Measurements from ENCODE around the gene ATP5MC2. TPM values are rescaled to one million over a fixed set of nuclear protein-coding genes. Genes with fewer than 3 reads are reported as not detected.

Gene ATP5MC2
- total RNA-seq, 4 donors from 2014 or later = 194 to 295 (median 245) TPM

DNA sequence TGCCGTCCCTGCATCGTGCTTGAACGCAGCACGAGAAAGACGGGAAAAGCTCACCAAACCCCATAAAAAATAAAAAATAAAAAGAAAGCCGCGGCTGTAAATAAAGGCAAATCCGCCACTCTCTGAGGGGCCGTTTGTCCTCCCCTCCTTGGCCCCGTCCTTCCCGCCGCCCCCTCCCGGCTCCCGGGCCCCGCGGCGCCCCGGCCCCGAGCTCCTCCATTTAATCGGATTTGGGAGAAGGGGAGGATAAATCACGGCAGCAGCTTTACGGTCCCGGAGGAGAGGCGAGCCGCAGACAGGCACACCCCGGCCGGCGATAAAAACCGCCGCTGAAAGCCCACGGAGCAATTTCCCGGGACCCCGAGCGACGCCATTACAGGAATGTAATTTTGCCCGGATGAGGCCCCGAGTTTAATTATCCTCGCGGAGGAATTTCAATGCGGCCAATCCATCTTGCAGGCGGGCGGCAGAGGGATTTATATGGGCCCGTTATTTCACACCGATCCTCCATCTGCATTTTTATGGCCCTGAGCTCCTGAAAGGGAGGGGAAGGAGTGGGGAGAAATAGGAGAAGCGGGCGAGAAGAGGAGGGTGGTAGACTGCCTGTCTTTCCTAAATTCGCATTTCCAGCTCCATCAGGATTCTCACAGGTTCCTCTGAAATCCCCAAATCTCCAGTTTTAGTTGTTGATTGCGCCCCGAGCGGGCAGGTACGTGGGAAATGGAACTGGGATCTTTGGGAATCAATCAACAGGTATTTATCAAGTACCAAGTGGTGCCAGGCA lies 1.3 kb upstream of the ATP5MC2 start:
- ATAC-seq (ENCODE audit: low FRiP score) (no peak), DNase-seq (ENCODE audit: low spot score) (no peak)
- TF ChIP-seq, protein P1, sequence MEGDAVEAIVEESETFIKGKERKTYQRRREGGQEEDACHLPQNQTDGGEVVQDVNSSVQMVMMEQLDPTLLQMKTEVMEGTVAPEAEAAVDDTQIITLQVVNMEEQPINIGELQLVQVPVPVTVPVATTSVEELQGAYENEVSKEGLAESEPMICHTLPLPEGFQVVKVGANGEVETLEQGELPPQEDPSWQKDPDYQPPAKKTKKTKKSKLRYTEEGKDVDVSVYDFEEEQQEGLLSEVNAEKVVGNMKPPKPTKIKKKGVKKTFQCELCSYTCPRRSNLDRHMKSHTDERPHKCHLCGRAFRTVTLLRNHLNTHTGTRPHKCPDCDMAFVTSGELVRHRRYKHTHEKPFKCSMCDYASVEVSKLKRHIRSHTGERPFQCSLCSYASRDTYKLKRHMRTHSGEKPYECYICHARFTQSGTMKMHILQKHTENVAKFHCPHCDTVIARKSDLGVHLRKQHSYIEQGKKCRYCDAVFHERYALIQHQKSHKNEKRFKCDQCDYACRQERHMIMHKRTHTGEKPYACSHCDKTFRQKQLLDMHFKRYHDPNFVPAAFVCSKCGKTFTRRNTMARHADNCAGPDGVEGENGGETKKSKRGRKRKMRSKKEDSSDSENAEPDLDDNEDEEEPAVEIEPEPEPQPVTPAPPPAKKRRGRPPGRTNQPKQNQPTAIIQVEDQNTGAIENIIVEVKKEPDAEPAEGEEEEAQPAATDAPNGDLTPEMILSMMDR (IDR thresholded peaks at IDR 0.05) = no peak

DNA sequence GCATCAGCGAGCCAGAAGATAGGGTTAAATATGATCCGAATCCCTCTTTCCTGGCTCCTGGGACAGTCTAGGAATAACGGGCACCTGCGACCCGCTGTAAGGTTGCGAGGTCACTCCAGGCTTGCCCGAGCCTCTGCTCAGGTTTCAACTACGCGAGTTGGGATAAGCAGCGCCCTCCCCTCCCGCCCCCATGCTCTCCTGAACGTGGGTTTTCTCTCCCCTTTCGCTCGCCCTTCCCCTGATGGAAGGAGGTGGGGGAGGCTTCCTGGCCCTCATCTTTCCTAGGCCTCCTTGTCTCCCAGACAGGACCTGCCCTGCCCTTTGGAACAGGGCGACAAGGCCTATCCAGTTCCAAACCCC lies 753 bp upstream of the ATP5MC2 start:
- DNase-seq (ENCODE audit: low spot score) (no peak), ATAC-seq (ENCODE audit: low FRiP score) (peak; percentile 43)
- TF ChIP-seq, protein P1 (IDR thresholded peaks at IDR 0.05) = no peak

DNA sequence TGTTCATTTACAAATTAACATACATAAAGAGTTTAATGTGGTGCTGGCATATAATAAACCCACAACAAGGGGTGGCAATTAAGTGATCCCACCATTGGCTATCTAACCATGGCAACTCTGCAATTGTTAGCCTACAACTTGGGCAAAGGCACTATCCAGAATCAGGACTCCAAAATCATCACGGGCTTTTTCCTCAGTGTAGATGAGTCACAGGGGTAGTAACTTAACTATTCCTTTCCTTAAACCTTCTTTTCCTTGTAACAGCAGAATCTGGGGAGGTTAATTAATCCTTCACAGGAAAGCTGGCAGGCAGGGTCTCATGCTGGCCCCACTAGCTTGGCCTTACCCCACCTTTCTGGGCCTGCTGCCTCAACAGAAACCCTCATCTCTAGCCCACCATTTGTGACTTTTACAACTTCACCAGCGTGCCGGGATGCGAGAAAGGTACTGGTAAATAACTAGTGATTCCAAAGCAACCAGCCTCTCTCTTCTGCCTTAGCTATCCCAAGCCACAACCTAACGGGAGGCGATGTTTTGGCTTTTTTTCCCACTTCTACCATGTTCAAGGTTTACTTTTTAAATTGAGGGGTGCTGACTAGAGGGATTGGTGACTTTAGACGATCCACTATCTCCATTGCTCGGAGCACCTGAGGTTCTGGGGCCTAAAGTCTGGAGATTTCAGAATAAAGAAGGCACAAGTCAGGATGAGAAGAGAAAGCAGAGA lies 744 bp downstream of the ATP5MC2 start:
- ATAC-seq (ENCODE audit: low FRiP score) (no peak), DNase-seq (ENCODE audit: low spot score) (no peak)
- TF ChIP-seq, protein P1 (IDR thresholded peaks at IDR 0.05) = no peak

DNA sequence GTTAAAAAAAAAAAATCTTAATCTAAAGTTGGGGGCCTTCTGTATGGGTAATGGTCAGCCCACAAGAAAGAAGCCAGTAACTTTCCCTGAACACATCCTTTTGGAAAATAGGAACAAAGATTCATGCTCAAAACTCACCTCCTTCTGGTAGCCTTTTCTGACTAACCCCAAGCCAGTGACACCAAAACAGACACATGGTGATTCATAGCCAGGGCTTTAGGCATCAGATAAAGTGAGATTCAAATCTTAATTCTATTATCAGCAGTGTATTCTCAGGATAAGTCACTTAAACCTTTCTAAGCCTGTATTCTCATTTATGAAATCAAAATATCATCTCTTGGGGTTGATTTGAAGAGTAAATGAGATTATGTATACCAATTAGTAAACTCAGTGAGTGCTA lies 4.9 kb downstream of the ATP5MC2 start:
- no peak for ATAC-seq (ENCODE audit: low FRiP score)

DNA sequence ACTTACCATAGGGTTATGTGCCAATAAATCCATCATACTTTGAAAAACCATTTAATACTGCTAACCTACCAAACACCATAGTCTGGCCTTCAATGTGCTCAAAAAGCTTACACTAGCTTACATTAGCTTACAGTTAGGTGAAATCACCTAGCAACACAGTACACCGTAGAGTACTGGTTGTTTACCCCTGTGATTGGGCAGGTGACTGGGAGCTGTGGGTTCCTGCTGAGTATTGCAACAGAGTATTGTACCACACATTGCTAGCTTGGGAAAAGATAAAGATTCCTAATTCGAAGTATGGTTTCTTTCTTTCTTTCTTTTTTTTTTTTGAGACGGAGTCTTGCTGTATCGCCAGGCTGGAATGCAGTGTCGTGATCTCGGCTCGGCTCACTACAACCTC lies 5.6 kb downstream of the ATP5MC2 start:
- DNase-seq (ENCODE audit: low spot score) (no peak), ATAC-seq (ENCODE audit: low FRiP score) (no peak)
- TF ChIP-seq, protein P1 (IDR thresholded peaks at IDR 0.05) = no peak

More for the DNA sequence above, 4.9 kb downstream of the ATP5MC2 start:
- TF ChIP-seq, protein P1 (IDR thresholded peaks at IDR 0.05) = no peak
- DNase-seq (ENCODE audit: low spot score) = no peak

DNA sequence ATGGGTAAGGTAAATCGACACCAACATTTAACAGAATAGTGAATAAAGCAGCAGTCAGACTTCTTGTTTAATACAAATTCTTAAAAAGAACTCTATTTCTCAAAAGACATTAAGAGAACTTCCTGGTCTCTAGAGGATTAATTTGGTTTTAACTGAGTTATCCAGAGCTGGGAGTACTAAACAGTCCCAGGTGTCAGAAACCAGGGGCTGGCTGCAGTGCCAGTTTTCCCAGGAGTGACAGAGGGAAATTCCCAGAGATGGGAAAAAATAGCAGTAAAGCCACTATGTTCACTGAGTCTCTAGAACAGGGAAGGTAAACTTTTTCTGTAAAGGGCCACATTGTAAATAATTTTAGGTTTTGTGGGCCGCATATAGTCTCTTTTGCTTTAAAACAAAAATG lies 8.8 kb downstream of the ATP5MC2 start:
- no peak for DNase-seq (ENCODE audit: low spot score)
- ATAC-seq (ENCODE audit: low FRiP score) = no peak
- TF ChIP-seq, protein P1 (IDR thresholded peaks at IDR 0.05) = no peak

Data from omental fat pad (tissue), 4 donors.